Measurements from ENCODE around the gene ZNF627. TPM values are rescaled to one million over a fixed set of nuclear protein-coding genes. Genes with fewer than 3 reads are reported as not detected.
"Not testable (repeated sequence)": the region's sequence is repeated elsewhere in the genome, so short reads cannot be mapped to it uniquely, and the experiment has no call there.

Gene ZNF627
- polyA plus RNA-seq (2012; ENCODE audit: insufficient read depth, insufficient read length), result 5.8 TPM

DNA sequence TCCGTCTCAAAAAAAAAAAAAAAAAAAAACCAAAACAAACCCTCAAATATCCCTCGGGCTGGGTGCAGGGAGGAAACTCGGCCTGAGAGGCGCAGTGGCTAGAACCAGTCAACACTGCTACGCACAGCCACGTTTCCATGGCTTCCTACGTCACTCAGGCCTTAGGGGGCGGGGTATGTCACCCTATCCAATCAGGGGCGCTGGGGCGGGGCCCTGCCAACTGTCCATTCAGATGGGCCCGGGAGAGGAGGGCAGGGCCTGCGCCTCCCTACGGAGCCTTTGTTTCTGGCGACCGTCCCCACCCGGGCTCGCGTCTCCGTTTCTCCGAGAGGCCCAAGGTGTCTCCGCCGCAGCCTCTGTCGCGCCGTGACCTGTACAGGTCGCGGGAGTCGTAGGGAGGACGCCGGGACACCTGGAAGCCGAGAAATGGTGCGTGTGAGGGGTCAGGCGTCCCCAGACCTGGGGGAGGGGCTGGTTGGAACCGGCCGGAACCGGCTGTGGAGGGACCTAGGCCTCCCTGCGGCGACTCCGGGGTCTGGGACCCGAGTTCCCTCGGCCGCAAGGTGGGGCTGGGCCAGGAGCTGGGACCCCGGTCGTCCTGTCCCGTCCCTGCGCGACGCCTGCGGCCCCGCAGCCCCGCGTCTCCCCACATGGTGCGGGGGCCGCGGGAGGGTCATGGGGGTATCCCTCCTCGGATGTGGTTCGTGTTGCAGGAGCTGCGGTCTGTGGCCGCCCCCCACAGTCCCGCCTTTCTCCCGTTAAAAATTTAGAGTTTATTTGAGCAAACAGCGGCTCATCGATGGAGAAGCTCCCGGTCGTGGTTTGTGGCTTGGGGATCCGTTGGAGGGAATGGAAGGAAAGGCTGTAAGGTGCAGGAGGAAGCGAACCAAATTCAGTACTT, at the start of gene ZNF627:
Gene ZNF627 (plus strand): TSS at position 282 of the 901 bp plus-strand sequence. CDS start 145 bp downstream, at position 427.
- DNase-seq (ENCODE audit: low read depth, low spot score), result peak; percentile 97
- H3K4me3 ChIP-seq (ENCODE audit: low read length), result peak within 1 kb of the TSS; percentile 90

DNA sequence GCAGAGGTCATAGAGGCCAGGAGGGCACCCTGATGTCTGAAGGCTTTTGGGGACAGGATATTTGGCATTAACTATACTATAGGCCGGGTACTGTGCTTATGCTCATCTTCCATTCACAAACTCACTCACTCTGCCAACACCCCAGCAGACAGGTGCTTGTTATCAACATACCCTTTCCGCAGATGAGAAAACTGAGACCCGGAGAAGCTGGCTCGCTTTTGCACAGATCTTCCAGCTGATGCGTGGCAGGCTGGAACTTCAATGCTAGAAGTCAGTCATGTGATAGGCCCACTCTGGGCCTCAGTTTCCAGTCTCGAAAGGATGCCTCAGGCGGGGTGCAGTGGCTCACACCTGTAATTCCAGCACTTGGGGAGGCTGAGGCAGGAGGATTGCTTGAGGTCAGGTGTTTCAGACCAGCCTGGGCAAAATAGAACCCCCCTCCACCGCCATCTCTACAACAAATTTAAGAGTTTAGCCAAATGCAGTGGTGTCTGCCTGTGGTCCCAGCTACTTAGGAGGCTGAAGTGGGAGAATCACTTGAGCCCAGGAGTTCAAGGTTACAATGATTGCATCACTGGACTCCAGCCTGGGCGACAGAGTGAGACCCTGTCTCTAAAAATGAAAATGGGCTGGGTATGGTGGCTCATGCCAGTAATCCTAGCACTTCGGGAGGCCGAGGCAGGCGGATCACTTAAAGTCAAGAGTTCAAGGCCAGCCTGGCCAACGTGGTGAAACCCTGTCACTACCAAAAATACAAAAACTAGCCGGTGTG, 49.2 kb upstream of the ZNF627 start:
- no peak overlapping the region for H3K4me3 ChIP-seq (ENCODE audit: low read length)
- no peak for DNase-seq (ENCODE audit: low read depth, low spot score)

DNA sequence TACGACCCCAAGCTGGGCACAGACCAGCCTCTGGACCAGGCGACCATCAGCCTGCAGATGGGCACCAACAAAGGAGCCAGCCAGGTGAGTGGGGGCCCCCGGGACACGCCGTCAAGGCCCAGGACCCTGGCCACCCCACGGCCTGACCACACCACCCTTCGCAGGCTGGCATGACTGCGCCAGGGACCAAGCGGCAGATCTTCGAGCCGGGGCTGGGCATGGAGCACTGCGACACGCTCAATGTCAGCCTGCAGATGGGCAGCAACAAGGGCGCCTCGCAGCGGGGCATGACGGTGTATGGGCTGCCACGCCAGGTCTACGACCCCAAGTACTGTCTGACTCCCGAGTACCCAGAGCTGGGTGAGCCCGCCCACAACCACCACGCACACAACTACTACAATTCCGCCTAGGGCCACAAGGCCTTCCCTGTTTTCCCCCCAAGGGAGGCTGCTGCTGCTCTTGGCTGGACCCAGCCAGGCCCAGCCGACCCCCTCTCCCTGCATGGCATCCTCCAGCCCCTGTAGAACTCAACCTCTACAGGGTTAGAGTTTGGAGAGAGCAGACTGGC, 47.8 kb upstream of the ZNF627 start:
- no peak for DNase-seq (ENCODE audit: low read depth, low spot score)
- H3K4me3 ChIP-seq (ENCODE audit: low read length), result no peak overlapping the region

DNA sequence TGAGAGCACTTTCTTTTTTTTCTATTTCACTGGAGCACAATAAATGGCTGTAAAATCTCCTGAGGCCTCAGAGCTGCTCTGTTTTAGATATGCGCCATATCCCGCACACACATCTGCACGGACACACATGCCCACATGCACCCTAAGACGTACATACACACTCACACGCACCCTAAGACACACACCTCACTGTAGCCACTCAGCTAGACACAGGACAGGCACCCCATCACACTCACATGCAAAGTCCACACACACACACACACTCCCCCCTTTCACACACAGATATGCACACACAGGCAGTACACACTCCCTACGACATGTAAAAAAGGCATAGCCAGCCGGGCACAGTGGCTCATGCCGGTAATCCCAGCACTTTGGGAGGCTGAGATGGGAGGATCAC, 47.0 kb upstream of the ZNF627 start:
- DNase-seq (ENCODE audit: low read depth, low spot score), result no peak
- H3K4me3 ChIP-seq (ENCODE audit: low read length), result no peak overlapping the region

DNA sequence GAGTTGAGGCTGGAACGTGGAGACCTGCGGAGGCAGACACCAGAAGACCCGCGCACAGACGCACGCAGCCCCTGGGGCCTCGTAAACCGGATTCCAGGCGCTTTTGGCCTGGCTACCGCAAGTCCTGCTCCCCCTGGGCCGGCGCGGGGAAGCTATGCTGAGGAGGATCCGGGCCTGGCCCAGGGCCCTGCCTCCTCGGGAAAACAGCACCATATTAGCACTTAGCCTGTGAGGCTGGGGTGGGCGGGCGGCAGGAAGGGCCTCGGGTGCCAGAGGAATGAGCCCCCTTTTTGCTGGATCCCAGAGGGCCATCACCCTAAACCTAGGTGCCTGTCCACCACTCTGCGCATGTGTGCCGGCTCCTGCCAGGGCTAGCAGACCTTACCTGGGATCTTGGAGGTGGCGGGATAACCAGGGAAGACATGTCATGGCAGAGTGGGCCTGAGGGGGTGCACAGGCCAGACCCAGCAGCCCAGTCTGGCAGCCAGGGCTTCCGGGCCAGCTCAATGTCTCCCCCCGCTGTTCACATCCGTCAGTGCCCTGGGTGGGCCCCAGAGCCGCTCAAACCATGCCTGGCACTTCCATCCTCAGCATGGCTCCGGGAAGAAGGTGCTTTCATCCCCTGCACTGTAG, 45.6 kb upstream of the ZNF627 start:
- no peak overlapping the region for H3K4me3 ChIP-seq (ENCODE audit: low read length)
- no peak for DNase-seq (ENCODE audit: low read depth, low spot score)

DNA sequence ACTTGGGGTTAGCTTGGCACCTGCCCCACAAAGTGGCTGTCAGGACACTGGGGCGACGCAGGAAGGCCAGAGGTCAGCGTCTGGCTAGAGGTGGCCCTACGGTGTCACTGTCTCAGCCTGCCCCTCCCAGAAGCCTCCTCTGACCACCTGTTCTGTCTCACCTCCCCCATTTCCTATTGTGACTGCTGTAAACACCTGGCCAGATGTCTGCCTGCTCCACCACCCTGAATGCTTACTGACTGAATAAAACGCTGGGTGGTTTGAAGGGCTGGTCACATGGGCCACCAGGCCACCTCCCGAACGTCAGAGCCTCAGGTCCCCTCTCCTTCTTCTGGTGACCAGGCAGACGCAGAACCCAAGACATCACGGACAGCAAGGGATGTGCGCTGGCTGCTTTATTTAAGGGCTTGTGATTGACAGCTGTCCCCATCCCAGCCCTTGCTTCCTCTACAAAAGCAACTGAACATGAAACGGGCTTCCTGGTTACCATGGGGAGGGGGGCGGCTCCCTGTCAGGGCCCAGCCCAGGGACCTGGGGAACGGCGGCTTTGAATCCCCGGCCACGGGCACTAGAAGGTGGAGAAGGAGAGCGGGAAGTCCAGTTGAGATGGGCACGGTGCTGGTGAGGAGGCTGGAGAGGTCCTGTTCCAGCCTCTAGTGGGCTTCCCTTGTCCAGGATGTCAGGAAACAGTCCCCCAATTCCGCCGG, 44.5 kb upstream of the ZNF627 start:
- H3K4me3 ChIP-seq (ENCODE audit: low read length), result no peak overlapping the region
- DNase-seq (ENCODE audit: low read depth, low spot score), result no peak

DNA sequence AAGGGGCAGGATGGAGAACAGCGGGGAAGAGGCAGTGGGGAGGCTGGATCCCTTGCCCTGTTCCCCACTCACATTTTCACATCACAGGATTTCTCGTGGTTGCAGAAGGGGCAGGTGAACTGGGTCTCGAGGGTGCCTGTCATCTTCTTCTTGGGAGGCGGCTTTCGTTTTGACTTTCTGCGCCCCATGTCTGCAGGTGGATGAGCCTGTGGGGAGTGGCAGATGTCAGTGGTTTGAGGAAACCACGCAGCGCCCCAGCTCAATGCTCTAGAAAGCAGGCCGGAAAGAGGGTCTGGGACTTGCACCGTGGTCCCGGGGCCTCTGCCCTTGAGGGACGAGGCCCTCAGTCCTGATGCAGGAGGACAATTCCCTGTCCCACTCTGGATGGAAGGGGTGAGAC, 43.1 kb upstream of the ZNF627 start:
- H3K4me3 ChIP-seq (ENCODE audit: low read length), result no peak overlapping the region
- no peak for DNase-seq (ENCODE audit: low read depth, low spot score)

DNA sequence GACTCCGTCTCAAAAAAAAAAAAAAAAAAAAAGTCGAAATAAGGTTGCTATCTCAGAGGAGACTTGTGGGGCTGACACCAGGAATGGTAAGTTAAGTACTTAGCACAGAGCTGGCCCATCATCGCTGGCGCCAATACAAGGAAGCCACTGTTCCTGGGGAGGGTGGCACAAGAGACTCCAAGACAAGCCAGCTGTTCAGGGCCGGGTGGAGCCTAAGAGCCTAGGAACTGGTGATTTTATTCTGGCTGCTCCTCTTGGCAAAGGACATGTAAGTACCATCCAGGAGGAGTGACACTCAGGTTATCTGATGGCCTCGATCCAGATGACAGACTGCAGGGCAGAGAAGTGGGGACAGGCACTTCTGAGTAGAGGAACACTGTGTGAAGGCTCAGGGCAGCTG, 42.0 kb upstream of the ZNF627 start:
- no peak for DNase-seq (ENCODE audit: low read depth, low spot score)
- H3K4me3 ChIP-seq (ENCODE audit: low read length), result no peak overlapping the region

DNA sequence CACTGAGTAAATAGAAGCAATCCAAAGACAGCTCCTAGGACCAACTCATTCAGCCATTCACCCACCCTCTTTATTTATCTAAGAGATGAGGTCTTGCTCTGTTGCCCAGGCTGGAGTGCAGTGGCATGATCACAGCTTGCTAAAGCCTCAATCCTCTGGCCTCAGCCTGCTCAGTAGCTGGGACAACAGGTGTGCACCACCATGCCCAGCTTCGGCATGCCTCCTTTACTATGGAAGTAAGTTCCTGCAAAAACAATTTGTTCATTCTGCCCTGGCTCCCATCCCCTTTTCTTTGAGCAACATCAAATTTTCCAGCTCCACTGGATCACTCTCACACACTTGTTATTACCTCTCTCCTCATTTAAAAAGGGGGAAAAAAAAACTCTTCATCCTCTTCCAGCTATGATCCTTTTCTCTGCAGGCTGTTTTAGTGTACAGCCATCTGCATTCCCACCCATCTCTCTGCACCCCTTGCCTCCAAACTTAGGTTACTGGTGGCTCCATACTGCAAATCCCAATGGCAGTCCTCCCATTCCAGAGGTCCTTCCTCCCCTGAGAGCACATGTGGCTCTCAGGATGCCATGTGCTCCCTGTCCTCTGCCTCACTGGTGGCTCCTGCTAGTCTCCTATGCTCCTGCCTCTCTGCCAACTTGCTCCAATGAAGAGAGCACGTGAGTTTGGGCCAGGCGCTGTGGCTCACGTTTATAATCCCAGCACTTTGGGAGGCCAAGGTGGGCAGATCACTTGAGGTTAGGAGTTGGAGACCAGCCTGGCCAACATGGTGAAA, 40.5 kb upstream of the ZNF627 start:
- DNase-seq (ENCODE audit: low read depth, low spot score), result no peak
- H3K4me3 ChIP-seq (ENCODE audit: low read length), result no peak overlapping the region

DNA sequence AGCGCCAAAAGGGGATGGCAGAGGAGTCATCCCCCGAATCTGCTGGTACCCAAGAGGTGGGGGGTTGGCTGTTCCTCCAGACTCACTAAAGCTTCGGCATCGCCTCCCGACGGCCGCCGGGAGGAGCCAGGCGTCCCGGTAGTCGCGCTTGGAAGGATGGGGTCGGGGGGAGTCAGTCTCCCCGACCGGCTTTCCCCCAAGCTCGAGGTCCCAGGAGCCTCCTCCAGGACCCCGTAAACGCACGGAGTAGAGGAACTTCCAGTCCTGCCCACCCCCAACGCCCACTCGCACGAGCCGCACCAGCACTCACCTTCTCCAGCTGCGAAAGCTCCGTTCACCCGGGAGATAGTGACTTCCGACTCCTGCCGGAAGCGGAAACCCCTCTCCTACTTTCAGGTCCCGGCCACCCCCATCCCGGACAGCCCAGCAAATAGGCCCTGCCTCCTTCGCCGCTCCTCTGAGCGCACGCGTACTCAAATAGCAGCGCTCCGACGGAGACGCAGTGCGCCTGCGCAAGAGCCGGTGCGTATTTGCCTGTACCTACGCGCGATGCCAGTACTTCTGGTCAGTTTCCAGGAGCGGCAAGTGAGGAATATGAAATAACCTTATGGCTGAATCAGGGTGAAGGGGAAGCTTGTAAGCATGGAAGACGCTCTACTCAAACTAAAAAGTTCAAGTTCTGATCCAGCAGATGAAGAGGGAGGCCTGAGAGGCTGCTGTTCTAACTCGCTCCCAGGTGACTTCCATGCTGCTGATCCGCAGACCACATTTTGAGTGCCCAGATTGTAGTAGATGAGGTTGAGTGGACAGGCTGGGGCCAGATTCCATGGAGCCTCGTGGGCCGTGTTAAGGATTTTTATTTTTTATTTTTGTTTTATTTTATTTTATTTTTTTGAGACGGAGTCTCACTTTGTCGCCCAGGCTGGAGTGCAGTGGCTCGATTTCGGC, 38.1 kb upstream of the ZNF627 start, which contains the start of gene ELOF1:
Gene ELOF1 (minus strand): TSS at position 350 of the 948 bp plus-strand sequence. CDS start 4,883 bp downstream, outside the sequence.
- peak within 1 kb of the TSS; percentile 97 for H3K4me3 ChIP-seq (ENCODE audit: low read length)
- peak; percentile 97 for DNase-seq (ENCODE audit: low read depth, low spot score)

DNA sequence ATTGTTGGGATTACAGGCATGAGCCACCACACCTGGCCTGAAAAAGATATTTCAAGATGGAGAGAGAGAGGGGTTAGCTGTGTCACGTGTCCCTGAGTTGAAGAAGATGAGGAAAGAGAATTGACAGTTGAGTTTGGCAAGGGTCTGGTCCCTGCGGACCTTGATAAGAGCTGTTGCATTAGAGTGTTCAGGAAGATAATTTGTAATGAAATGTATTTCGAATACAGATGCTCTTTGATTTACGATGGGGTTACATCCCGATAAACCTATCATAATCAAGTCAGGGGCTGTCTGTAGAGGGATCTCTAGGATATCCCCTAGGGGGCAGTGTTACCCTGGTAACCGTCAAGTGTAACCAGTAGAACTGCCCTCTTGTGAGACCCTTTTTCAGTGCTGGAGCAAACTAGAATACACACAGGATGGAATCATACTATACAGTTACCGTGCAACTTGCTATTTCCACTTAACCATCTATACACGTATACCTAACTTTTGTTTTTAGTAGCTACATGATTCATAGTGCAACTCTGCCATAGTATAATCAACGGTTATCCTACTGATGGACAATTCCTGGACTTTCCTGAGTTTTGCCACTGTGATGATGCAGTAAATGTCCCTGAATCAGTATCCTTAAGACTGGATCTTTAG, 36.8 kb upstream of the ZNF627 start:
- DNase-seq (ENCODE audit: low read depth, low spot score), result peak; percentile 88
- no peak overlapping the region for H3K4me3 ChIP-seq (ENCODE audit: low read length)

DNA sequence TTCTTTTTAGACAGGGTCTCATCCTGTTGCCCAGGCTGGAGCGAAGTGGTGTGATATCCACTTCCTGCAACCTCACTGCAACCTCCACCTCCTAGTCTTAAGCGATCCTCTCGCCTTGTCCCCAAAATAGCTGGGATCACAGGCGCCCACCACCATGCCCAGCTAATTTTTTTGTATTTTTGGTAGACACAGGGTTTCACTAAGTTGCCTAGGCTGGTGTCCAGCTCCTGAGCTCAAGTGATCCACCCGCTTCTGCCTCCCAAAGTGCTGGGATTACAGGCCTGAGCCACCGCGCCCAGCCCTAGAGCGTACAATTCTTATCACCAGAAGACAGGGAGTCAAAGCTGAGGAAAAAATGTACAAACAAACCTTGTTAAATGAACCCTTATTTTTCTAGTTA, 33.8 kb upstream of the ZNF627 start:
- no peak for DNase-seq (ENCODE audit: low read depth, low spot score)
- H3K4me3 ChIP-seq (ENCODE audit: low read length), result no peak overlapping the region

DNA sequence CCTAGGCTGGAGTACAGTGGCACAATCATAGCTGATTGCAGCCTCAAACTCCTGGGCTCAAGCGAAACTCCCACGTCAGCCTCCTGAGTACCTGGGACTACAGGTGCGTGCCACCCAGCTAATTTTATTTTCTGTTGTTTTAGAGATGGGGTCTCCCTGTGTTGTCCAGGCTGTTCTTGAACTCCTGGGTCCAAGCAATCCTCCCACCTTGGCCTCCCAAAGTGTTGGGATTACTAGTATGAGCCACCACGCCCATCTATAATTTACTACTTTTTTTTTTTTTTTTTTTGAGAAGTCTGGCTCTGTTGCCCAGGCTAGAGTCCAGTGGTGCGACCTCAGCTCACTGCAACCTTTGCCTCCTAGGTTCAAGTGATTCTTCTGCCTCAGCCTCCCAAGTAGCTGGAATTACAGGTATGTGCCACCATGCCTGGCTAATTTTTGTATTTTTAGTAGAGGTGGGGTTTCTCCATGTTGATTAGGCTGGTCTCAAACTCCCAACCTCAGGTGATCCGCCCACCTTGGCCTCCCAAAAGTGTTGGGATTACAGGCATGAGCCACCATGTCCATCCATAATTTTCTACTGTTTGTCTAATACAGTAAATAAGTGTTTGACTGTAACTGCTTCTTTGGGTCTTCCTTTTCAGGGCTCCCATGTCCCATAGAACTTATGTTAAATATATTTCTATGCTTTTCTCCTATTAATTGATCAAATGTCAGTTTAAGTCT, 33.0 kb upstream of the ZNF627 start:
- not testable (repeated sequence) for H3K4me3 ChIP-seq (ENCODE audit: low read length); DNase-seq (ENCODE audit: low read depth, low spot score)

DNA sequence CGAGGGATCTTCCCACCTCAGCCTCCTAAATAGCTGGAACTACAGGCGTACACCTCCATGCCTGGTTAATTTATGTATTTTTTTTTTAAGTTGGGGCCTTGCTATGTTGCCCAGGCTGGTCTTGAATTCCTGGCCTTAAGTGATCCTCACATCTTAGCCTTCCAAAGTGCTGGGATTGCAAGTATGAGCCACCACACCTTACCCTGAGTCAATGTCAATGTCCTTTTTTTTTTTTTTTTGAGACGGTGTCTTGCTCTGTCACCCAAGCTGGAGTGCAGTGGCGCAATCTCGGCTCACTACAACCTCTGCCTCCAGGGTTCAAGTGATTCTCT, 31.7 kb upstream of the ZNF627 start:
- not testable (repeated sequence) for DNase-seq (ENCODE audit: low read depth, low spot score); H3K4me3 ChIP-seq (ENCODE audit: low read length)

DNA sequence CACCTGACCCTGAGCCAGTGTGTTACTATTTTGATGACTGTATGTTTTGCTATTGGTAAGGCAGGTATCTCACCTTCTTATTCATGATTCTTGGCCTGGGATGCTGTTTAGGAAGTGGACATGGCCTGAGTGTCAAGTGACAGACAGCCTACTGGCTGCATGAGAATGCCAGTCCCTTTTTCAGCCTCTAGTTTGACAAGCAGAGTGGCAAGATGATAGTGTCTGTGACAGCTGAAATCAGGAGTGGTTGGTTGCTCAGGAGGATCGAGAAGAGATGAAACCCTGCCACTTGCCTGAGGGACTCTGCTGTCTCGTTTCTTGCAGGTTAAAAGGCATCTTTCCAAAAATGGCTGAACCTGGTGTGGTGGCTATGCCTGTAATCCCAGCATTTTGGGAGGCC, 31.1 kb upstream of the ZNF627 start:
- no peak for DNase-seq (ENCODE audit: low read depth, low spot score)
- no peak overlapping the region for H3K4me3 ChIP-seq (ENCODE audit: low read length)

DNA sequence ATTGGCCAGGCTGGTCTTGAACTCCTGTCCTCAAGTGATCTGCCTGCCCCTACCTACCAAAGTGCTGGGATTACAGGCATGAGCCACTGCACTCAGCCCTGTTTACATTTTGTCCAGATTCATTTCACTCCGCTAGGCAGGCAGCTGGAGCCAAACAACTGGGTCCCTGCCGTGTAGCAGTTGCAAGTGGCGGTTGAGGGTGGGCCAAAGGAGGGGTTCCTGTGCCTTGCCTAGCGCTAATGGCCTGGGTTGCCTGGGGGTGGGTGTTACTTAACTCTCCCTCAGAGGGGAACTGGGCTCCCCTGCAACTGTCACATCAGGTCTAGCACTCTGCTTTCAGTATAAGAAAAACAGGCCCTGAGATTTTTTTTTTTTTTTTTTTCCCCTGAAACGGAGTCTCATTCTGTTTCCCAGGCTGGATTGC, 27.2 kb upstream of the ZNF627 start:
- DNase-seq (ENCODE audit: low read depth, low spot score), result peak; percentile 14
- H3K4me3 ChIP-seq (ENCODE audit: low read length), result no peak overlapping the region
